ENCODE data around the gene ERCC8.

DNA sequence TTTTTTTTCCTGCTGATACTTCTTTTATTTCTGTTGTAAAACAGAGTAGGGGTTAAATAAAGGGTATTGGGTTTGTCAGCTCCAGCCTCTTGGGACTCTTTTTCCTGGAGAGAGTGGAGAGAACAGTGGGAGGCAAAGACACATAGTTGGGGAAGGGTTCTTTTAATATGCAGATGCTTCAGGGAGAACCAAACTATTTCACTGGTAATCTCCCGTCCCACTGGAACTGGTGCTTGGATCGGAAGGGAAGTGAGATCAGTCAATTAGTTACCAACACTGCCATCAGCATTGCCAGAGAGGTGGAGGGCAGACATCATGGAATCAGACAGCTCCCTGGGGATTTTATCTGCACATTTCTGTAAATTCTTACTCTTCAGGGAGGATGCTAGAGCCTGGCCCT, 53.2 kb downstream of the ERCC8 start:
- TF ChIP-seq EZH2 (IDR thresholded peaks at IDR 0.05) (no peak), POLR2AphosphoS5 (IDR thresholded peaks at IDR 0.05; ENCODE audit: borderline replicate concordance, low read depth, low read length) (no peak), FOXP2 (optimal IDR thresholded peaks at IDR 0.05; ENCODE audit: control extremely low read depth, extremely low read length, insufficient read depth) (no peak)
